T-helper 1 cell (primary cell): ENCODE measurements around the gene ZFAND2B.

Source experiments
- DNase-seq, 5 donors: peaks; one replicate each; pipeline ENCODE4 v3.0.0-alpha.2; 2012 to 2020

Gene ZFAND2B

DNA sequence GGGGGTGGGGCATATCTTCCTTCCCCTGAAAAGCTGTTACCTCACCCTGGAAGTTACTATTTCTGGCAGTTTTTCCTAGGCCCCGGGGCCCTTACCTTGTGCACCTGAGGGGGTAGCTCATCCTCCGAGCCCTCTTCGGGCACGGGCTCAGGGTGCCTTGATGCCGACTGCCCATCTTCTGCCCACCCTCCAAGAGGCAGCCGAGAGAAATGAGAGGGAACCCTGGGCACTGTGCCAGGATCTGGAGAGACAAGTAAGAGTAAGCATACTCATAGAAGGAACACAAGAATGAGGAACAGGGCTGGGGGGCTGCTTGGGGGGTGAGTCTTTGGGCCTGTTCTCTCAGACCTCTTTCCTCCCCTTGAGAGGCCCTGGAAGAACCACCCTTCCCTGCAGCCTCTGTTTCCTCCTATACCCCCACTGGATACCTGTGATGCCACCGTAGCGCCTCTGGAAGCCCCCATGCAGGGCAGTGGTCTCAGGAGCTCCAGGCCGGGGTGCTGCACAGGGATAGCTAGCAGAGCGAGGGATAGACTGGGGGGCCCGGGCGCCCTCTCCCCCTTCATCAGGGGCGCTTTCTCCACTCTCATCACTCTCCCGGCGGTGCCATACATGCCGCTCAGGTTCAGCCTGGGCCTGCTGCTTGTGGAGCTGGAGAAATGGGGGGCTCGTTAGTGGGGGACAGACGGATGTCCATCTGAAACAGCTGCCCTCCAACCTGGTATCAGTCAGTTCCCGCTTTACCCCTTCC lies 14.2 kb downstream of the ZFAND2B start:
- no peak for DNase-seq

DNA sequence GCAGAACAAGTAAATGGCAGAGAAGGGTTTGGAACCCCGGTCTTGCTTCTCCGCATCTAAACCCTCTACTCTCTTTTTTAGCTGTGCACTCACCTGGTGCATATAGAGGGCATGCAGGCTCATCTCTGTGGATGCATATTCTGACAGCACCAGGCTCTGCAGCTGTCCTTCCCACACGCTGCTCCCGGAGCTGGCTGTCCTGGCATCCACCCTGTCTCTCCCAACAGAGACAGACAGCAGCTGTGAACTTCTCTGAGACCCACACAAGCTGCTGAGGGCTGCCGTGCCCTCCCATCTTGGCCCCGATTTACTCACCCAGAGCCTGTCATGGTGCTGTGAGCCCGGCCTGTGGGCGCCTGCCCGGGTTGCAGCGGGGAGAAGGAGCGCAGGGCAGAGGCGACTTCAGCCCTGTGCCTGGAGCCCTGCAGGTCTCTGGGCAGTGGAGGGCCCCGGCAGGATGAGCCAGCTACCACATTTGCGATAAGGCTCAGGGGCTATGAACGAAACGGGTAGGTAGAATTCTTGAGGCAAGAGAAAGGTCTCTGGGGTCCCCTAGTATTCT lies 15.5 kb downstream of the ZFAND2B start:
- DNase-seq = no peak

DNA sequence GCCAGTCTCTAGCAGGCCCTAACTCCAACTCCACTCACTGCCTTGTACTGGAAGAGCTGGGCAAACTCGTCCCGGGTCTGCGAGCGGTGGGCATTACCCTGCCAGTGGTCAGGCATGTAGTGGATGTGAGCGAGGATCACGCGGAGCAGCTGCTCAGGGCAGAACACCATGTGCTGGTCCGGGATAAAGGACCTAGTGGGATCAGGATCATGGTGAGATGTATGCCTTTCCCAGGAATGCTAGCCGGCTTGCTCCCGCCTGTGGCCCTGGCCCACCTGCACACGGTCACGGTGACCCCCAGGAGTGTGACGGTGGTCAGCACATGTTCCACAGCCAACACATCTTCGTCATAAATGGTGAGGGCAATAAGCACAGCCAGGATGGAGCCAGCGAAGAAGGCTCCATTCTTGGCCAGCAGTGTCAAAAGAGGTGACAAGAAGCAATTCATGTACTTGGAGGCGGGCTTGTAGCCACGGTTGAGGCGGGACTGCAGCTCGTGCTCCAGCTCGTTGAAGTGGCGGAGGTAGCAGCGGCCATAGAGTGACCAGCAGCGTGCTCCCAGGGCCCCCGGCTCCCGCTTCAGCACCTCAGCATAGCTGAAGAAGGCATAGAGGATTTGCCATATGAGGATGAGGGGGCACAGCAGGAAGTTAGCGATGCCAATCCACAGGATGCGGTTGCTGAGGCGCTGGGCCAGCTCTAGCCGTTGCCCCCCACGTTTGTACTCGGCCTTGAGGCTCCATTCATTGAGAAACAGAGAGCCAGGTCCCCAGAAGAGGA lies 17.4 kb downstream of the ZFAND2B start:
- no peak for DNase-seq

DNA sequence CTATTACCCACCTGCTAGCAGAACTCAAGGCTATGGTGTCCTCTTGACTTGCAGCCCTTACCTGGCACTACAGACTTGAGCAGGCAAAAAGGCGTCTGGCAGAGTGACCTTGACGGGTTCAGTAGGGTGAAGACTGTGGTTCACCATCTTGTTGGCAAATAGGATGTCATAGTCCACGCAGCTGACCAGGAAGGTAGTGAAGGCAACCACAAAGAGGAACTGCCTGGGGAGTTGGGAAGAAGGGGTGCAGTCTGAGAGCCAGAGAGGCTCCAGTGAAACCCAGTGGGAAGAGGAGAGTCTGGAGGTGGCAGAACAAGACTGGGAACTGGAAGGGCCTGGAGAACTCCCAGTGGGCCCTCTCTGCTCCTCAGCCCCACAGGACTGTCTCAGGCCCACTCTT lies 18.8 kb downstream of the ZFAND2B start:
- DNase-seq = no peak

DNA sequence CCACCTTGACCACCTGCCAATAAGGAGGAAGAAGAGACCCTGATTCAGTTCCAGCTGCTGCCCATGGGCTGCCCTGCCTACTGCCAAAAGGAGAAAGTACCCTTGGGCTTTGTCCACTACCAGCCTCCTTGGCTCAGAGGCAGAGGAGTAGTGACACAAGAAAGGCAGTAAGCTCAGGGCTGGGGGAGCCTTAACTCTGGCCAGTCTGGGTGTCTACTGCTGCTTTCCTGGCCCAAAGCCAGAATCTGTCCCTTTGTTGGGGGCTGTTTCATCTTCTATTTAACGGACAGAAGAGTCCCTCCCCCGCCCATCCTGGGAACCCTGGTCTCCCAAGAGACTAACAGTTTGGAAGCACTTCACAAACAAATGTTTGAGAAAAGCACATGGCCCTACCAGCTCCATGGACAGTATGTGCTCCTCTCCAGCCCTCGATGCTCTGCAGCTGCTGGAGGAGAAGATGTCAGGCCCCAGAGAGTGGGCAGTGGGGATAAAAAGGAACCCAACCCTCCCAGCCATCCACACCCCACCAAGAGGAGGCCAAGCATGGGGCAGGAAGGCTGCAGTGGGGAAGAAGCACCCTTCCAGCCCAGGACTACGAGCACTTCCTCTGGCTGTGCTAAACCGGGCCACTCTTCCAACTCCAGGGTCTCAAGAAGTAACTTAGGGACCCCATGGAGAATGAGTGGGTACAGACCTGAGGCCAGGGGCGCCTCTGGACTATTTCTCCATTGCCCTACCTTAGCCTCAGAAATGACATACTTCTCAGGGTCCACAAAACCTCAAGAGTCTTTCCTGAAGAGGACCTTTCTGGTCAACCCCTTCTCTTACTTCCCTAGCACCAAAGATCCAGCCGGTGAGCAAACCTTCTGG lies 21.7 kb downstream of the ZFAND2B start:
- DNase-seq = no peak

DNA sequence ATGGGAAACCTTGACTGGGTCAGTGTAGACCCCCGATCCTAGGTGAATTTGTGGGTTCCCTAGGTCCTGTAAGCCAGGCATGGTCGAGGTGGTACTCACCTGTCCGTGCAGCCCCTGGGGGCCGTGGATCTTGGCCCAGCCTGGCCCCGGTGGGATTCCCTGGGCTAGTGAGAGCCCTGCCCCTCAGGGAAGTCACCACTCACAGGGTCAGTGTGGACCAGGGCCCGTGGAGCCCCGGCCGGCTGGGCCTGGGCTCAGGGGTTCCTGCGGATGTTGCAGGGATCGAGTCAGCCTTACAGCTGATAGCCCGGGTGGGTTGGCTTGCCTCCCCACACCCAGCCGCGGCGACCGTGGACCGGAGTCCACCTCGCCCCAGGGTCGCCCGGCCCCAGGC lies 22.3 kb downstream of the ZFAND2B start:
- no peak for DNase-seq

DNA sequence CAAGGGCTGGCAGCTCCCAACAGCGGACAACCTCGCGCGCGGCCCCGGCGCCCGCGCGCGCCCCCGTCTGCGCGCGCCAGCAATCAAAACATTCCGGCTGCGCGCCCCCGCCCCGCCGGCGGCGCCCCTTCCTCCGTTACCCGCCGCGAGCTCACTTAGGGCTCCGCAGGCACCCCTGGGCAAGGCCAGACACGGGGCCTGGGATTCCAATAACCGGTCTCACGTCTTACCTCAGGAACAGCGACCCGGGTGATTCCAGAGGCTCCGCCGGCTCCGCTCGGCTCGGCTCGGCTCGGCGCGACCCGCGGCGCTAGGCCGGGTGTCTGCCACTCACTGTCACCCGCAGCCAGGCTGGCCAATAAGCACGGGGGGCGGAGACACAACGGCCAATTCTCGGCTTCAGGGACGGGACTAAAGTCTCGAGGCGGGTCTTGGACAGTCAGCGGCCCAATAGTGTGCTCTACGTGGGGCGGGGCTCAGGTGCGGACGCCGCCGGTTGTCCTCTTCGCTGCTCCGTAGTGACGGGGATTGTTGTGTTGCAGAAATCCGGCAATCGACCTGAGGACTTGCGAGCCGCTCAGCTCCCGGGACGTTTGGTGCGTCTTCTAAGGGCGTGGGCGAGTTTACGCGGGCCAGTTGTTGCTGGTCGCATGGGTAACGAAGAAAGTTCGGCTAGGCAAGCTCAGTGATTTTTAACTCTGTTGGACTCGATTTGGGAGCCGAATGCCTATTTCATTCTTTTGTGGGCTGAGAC lies 22.9 kb downstream of the ZFAND2B start, which contains the start of the genes ANKZF1 and ATG9A:
Gene ANKZF1 (plus strand): TSS at position 502 of the 754 bp plus-strand sequence. CDS start 452 bp downstream, outside the sequence.
Gene ATG9A (minus strand): TSS at position 332 of the 754 bp plus-strand sequence. CDS start 1,612 bp downstream, outside the sequence.
- peak; percentile 93 to 99 (median 97) for DNase-seq

DNA sequence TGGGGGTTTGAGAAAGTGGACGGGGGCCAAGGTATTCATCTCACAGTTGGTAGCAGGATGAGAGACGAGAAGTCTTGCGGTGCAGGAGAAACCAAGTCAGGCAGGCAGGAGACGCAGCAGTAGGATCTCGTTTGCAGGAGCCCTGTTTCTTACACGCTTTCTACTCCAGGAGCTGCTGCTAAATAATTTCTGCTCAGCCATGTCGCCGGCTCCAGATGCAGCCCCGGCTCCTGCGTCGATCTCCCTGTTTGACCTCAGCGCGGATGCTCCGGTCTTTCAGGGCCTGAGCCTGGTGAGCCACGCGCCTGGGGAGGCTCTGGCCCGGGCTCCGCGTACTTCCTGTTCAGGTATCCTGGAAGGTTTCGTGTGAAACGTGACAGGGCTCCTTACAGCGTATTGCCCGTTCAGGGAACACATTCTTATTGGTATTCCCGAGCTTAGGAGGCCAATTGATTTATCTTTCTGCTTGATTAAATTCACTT lies 23.5 kb downstream of the ZFAND2B start:
- peak in 2 of 5 donors; percentile 33 to 56 for DNase-seq

DNA sequence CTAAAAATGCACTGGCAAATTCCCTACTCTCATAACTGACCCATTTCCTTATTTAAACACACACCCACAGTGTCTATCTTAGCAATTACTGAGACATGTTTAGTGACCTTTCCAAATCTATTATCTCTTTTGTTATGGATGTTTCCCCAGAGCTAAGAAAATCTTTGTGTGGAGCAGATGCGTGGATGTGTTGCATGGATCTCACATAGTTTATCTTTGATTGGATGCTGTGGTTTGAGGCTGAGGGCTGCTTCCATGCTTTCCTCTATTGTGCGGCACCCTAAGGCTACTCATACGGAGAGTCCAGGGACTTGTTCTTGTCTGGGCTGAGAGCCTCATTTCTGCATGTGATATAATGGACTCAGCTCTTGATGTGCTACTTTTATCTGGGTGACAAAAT lies 27.7 kb downstream of the ZFAND2B start:
- no peak for DNase-seq

DNA sequence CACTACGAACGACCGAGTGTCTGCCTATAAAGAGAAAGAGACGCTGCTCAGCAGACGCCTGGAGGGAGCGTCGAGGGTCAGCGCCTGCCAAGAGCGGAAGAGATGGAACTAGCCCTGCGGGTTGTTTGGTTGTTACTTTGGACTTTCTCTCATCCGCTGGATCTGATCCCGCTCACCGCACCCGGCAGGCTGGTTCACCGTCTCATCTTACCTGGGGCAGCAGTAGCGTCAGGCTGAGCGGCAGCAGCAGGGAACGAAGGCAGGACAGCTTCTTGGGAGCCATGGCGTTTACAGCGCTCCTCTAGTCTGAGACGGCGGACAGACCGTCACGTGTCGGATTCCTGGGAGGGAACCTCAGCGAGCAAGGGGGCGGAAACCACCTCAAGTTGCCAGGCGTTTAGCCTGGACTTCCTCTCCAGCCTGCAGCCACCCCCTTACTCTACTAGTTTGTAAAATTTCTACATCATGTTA lies 36.7 kb downstream of the ZFAND2B start:
- DNase-seq = no peak

DNA sequence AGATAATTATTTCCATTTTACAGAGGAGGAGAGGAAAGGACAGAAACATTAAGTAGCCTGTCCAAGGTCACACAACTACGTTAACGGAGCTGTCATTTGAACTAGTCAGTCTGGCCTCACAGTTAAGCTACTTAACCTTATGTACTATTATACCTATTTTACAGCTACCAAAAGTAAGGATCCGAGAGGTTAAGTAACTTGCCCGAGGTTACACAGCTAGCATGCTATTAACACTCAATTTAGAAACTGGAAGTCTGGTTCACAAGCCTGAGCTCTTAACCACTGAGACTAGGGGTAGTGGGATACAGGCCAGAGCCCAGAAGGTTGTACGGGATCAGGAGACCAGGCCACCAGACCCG lies 38.2 kb downstream of the ZFAND2B start:
- DNase-seq = no peak

DNA sequence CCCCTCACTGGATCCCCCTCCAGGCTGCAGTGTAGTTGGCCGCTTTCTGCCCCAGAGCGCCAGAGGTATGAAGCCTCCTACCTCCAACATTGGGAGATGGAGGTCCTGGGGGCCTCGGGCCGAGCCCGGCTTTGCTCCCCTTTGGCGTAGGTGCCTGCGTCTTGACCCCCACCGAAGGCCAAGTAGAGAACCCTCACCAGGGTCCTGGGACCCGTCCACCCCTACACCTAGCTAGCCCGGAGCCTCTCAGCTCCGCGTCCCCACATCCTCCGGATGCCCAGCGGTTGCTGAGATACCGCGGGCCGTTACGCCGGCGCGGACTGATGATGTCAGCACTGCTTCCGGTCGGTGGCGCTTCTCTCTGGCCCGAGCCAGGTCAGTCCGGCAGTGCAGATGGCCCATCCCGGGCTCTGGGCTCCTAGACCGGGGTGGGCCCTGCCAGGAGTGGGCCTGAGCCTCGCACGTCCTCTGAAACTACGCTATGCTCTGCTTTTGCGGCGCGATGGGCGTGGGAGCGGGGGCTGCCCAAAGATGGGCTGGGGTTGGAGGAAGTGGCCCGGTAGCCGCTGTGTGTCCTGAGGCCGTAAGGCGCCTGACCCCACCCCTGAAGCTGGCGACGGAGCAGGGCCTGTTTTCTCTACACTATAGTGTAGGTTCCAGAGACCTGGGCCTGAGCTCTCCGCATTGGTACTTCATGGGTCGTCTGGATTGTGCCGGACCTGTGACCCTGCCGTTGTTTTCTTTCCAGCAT lies 38.7 kb downstream of the ZFAND2B start, which contains the start of the genes GLB1L and STK16:
Gene GLB1L (minus strand): TSS at position 297 of the 751 bp plus-strand sequence. CDS start 1,871 bp downstream, outside the sequence.
Gene STK16 (plus strand): TSS at position 332 of the 751 bp plus-strand sequence. CDS start 521 bp downstream, outside the sequence.
- peak; percentile 62 to 95 (median 77) for DNase-seq

DNA sequence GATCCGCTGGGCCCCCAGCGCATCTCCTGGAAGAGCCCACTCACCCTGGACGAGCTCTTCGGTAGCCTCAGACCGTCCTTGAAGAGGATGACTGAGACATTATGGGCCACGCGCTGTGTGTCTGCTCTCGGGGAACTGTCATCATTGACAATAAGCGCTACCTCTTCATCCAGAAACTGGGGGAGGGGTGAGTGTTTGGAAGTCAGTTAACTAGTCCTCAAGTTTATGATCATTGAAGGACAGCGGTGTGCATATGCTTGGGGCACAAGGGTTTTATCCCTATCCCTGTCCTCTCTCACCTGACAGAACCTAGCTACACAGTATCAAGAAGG lies 39.3 kb downstream of the ZFAND2B start:
- peak in 1 of 5 donors; percentile 29 for DNase-seq

DNA sequence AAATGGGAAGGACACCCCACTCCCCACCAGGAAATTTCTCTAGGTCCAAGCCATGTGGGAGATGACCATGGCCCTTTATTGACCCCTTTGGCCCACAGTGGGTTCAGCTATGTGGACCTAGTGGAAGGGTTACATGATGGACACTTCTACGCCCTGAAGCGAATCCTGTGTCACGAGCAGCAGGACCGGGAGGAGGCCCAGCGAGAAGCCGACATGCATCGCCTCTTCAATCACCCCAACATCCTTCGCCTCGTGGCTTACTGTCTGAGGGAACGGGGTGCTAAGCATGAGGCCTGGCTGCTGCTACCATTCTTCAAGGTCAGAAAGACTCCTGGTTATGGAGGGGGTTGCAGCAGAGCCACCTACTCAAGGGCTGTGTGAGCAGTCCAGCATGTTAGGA lies 40.0 kb downstream of the ZFAND2B start:
- peak in 1 of 5 donors; percentile 4 for DNase-seq

DNA sequence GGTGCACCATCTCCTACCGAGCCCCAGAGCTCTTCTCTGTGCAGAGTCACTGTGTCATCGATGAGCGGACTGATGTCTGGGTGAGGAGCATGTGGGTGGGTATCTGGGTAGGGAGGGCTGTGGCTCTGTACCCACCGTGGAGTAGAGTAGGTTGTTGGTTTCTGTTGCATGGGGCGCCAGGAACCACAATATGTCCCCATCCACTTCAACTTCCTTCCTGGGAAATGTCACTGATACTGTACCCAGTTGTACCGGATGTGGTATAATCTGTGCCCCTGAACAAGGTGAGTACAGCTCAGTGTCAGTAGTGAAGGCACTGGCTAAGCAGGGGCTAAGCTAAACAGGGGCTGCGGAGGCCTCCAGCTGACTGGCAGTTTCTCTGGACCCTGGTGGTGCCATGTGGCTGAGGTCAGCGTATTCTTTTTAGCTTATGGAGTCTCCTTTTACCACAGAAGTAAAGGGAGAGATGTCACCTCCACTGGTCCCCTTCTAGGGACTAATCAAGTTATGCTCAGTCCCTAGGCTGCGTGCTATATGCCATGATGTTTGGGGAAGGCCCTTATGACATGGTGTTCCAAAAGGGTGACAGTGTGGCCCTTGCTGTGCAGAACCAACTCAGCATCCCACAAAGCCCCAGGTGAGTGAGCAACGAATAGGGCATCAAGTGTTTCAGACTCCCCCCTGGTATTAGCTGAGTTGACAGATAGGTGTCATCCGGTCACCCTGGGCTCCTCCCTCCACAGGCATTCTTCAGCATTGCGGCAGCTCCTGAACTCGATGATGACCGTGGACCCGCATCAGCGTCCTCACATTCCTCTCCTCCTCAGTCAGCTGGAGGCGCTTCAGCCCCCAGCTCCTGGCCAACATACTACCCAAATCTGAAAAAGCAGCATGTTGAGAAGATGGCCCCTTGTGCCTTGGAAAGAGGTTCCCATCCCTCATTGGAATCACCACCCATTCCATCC lies 41.4 kb downstream of the ZFAND2B start:
- peak; percentile 23 to 87 (median 44) for DNase-seq

DNA sequence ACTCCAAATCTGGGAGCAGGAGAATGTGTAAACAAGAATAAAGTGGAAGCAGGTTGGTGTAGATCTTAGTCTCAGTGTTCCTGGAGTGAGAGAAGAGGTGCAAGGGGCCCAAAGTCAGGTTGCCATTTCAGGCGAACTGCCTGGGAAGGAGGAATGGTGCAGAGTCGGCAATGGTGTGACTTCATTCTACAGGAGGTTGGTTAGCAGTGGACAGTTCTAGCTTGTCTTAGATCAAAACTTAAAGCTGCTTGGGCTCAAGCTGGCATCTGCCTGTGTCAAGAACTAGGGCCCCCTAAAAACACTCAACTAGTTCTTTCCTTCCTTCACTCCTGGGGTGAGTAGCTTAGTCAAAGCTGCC lies 42.2 kb downstream of the ZFAND2B start:
- no peak for DNase-seq

DNA sequence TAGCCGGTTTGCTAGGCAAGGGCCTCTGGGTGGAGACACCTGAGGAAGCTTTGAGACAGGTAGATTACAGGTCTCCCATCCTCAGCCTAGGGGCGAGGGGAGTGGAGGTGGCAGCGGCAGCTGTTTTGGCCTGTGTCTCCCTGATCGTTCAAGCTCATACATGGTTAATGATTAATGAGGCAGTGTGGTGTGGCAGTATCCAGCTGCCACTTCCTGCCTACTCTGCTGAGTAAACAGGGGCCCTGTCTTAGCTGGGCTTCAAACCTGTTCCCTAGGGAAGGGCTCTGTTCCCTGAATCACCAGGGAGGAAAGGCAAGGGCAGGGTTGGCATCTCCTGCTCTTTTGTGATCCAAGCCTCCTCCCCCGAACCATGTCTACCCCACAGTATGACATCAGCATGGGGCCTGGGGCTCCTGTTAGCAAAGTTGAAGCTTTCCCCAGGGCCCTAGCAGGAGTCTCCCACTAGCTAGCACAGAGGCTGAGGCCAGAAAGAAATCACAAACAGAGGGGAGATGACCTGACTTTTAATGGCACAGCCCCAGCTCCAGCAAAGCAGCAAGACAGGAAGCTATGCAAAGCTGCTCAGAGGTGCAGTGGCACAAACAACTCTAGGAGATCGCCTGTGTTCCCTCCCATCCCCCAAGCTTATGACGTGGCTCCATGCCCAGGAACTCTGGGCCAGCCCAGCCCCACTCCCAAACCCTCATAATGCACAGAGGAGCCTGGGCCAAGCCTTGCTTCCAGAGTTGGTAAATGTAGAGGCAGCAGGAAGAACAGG lies 42.8 kb downstream of the ZFAND2B start:
- peak in 2 of 5 donors; percentile 36 to 80 for DNase-seq

DNA sequence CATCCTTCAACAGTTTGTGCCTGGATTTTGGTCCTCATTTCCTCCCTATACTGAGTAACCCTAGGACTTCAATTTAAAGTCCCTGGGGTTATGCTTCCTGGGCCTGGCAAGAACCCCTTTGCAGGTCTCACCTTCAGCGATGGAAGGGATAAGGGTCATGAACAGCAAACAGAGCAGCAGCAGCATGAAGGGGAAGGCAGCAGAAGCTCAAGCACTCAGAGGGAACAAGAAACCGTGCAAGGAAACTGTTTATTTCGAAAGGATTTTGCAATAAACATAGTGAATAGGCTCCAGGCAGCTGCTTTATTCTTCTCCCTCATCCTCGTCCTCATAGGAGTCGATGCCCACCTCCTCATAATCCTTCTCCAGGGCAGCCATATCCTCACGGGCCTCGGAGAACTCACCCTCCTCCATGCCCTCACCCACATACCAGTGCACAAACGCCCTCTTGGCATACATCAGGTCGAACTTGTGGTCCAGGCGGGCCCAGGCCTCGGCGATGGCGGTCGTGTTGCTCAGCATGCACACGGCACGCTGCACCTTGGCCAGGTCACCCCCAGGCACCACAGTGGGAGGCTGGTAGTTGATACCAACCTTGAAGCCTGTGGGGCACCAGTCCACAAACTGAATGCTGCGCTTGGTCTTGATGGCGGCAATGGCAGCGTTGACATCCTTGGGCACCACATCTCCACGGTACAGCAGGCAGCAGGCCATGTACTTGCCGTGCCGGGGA lies 43.6 kb downstream of the ZFAND2B start:
- DNase-seq = peak in 1 of 5 donors; percentile 30
